NOMO-1 treated with DMSO at 0.1 percent for 48 hours (cell line): Measurements from ENCODE around the gene DDX47.
"Not testable (repeated sequence)": the region's sequence is repeated elsewhere in the genome, so short reads cannot be mapped to it uniquely, and the experiment has no call there.

Experiments used
- DNase-seq: peaks from one replicate; lab custom pipeline; 2025; ENCODE audit not compliant: unreplicated experiment; lab: John Stamatoyannopoulos, UW

The DDX47 gene

GRCh38 chr12:12796928-12797793 lies 16.0 kb upstream of the DDX47 start:
- no peak for DNase-seq

- no peak for DNase-seq
These were observed 15.4 kb upstream of the DDX47 start for GRCh38 chr12:12797794-12798152.

- no peak for DNase-seq
These were observed 14.7 kb upstream of the DDX47 start for GRCh38 chr12:12798480-12798879.

GRCh38 chr12:12799163-12799920 lies 13.8 kb upstream of the DDX47 start:
- no peak for DNase-seq

- no peak for DNase-seq
These were observed 12.6 kb upstream of the DDX47 start for GRCh38 chr12:12800406-12801180.

GRCh38 chr12:12801656-12802055 lies 11.5 kb upstream of the DDX47 start:
- peak; percentile 8 for DNase-seq

GRCh38 chr12:12803186-12803585 lies 10.0 kb upstream of the DDX47 start:
- DNase-seq, result peak; percentile 72

GRCh38 chr12:12804011-12804410 lies 9.1 kb upstream of the DDX47 start:
- DNase-seq, result no peak

- DNase-seq, result no peak
These were observed 8.7 kb upstream of the DDX47 start for GRCh38 chr12:12804432-12804886.

- DNase-seq, result no peak
These were observed 6.2 kb upstream of the DDX47 start for GRCh38 chr12:12806784-12807516.

GRCh38 chr12:12807517-12807903 lies 5.6 kb upstream of the DDX47 start:
- DNase-seq, result not testable (repeated sequence)

GRCh38 chr12:12807970-12808702 lies 5.0 kb upstream of the DDX47 start:
- no peak for DNase-seq

GRCh38 chr12:12810553-12811021 lies 2.6 kb upstream of the DDX47 start:
- DNase-seq, result no peak

GRCh38 chr12:12811343-12811742 lies 1.8 kb upstream of the DDX47 start:
- no peak for DNase-seq

- DNase-seq, result no peak
These were observed 972 bp upstream of the DDX47 start for GRCh38 chr12:12812174-12812573.

GRCh38 chr12:12812618-12813119 lies 477 bp upstream of the DDX47 start:
- no peak for DNase-seq

- peak; percentile 25 for DNase-seq
These were observed 4.5 kb downstream of the DDX47 start for GRCh38 chr12:12817616-12818015.

GRCh38 chr12:12818701-12819100 lies 5.6 kb downstream of the DDX47 start:
- no peak for DNase-seq

GRCh38 chr12:12819221-12819620 lies 6.1 kb downstream of the DDX47 start:
- DNase-seq, result no peak
